IMR-90 (cell line): Measurements from ENCODE around the gene NKD1. TPM values are rescaled to one million over a fixed set of nuclear protein-coding genes. Genes with fewer than 3 reads are reported as not detected.

Experiments
- ATAC-seq: fragments of 200-7000 bp; cut with Tn5 transposase; 2 replicates; pipeline ENCODE4 v1.9.1; 2020; ENCODE audit warnings: low read depth, mild to moderate bottlenecking, moderate library complexity
- BruUV-seq: library from RNA; stranded (reverse); fragments of 400-500 nt; replicated peaks from 2 replicates; lab custom pipeline; 2021; lab: Mats Ljungman, UMichigan
- CTCF ChIA-PET: fragments of 300-600 bp; formaldehyde crosslinking; extraction: SDS; loops from one replicate; lab custom pipeline; 2021; ENCODE audit warnings: antibody characterized with exemption; lab: Yijun Ruan, JAX
- POLR2A ChIA-PET: fragments of 300-600 bp; sonication (Branson Sonifier 250); formaldehyde crosslinking; loops from one replicate; lab custom pipeline; 2022; ENCODE audit warnings: antibody characterized with exemption; ENCODE audit not compliant: unreplicated experiment; lab: Charles Lee
- DNase-seq: peaks from one replicate; pipeline ENCODE4 v3.0.0; 2013
- H2AFZ ChIP-seq: replicated peaks from 2 replicates; pipeline ENCODE3; 2013; ENCODE audit warnings: low read length, mild to moderate bottlenecking; ENCODE audit not compliant: poor library complexity
- H2AK5ac ChIP-seq: 2 replicates; pipeline ENCODE4 v1.6.1; 2013; ENCODE audit warnings: low read depth, low read length, inconsistent platforms
- H2AK9ac ChIP-seq: replicated peaks from 2 replicates; pipeline ENCODE3; 2013; ENCODE audit warnings: mild to moderate bottlenecking, low read depth, low read length, moderate library complexity; ENCODE audit not compliant: poor library complexity
- H2BK120ac ChIP-seq: 2 replicates; pipeline ENCODE4 v1.6.1; 2013; ENCODE audit warnings: low read depth, low read length, inconsistent platforms
- H2BK15ac ChIP-seq: 3 replicates; pipeline ENCODE4 v1.6.1; 2013; ENCODE audit warnings: low read depth, low read length, inconsistent platforms
- H2BK20ac ChIP-seq: 2 replicates; pipeline ENCODE4 v1.6.1; 2013; ENCODE audit warnings: low read depth, mild to moderate bottlenecking, inconsistent platforms, low read length, moderate library complexity
- H2BK5ac ChIP-seq: 2 replicates; pipeline ENCODE4 v1.6.1; 2013; ENCODE audit warnings: mild to moderate bottlenecking, low read depth, low read length, inconsistent platforms; ENCODE audit not compliant: poor library complexity, severe bottlenecking
- H3K14ac ChIP-seq: replicated peaks from 2 replicates; pipeline ENCODE4 v1.6.1; 2013; ENCODE audit warnings: low read depth, low read length, inconsistent platforms
- H3K18ac ChIP-seq: 2 replicates; pipeline ENCODE4 v1.6.1; 2013; ENCODE audit warnings: low read depth, low read length, control low read depth
- H3K23ac ChIP-seq: 2 replicates; pipeline ENCODE4 v1.6.1; 2013; ENCODE audit warnings: low read depth, low read length, inconsistent platforms
- H3K27ac ChIP-seq: 2 replicates; pipeline ENCODE4 v1.5.1; 2013; ENCODE audit warnings: mild to moderate bottlenecking, control low read depth, low read length; ENCODE audit not compliant: insufficient read depth
- H3K27me3 ChIP-seq: 2 replicates; pipeline ENCODE4 v1.6.1; 2013; ENCODE audit warnings: low read length; ENCODE audit not compliant: control insufficient read depth, insufficient read depth
- H3K36me3 ChIP-seq: 2 replicates; pipeline ENCODE4 v1.6.1; 2013; ENCODE audit warnings: low read length, mixed read lengths; ENCODE audit not compliant: control insufficient read depth, insufficient read depth
- H3K4ac ChIP-seq: 2 replicates; pipeline ENCODE4 v1.6.1; 2013; ENCODE audit warnings: low read depth, low read length, inconsistent platforms
- H3K4me1 ChIP-seq: 2 replicates; pipeline ENCODE4 v1.6.1; 2013; ENCODE audit warnings: low read length, mixed read lengths; ENCODE audit not compliant: control insufficient read depth, insufficient read depth
- H3K4me2 ChIP-seq: 2 replicates; pipeline ENCODE4 v1.6.1; 2013; ENCODE audit warnings: low read depth, mild to moderate bottlenecking, control low read depth, low read length, moderate library complexity
- H3K4me3 ChIP-seq: 2 replicates; pipeline ENCODE4 v1.5.1; 2013; ENCODE audit warnings: low read depth, mild to moderate bottlenecking, control low read depth, low read length, moderate library complexity; ENCODE audit not compliant: insufficient read depth
- H3K56ac ChIP-seq: 2 replicates; pipeline ENCODE4 v1.6.1; 2013; ENCODE audit warnings: low read length, inconsistent platforms; ENCODE audit not compliant: insufficient read depth; ENCODE audit errors: extremely low read depth
- H3K79me1 ChIP-seq, 2 experiments: 2 replicates each; pipeline ENCODE4 v1.6.1; 2013; ENCODE audit warnings: low read length in 2 of 2, inconsistent platforms in 1 of 2, low read depth in 1 of 2
- H3K9ac ChIP-seq: 2 replicates; pipeline ENCODE4 v1.6.1; 2013; ENCODE audit warnings: low read depth, low read length, control low read depth
- H3K9me1 ChIP-seq: 2 replicates; pipeline ENCODE4 v1.6.1; 2013; ENCODE audit warnings: low read length, inconsistent platforms; ENCODE audit not compliant: insufficient read depth
- H3K9me3 ChIP-seq: 2 replicates; pipeline ENCODE4 v1.6.1; 2013; ENCODE audit warnings: low read length; ENCODE audit not compliant: control insufficient read depth, insufficient read depth
- H4K20me1 ChIP-seq: 2 replicates; pipeline ENCODE4 v1.6.1; 2013; ENCODE audit warnings: low read length, inconsistent platforms; ENCODE audit not compliant: insufficient read depth
- H4K5ac ChIP-seq: 2 replicates; pipeline ENCODE4 v1.6.1; 2013; ENCODE audit warnings: mild to moderate bottlenecking, low read depth, low read length, control low read depth
- H4K8ac ChIP-seq, 2 experiments: 2 replicates each; pipeline ENCODE4 v1.6.1; 2013; ENCODE audit warnings: low read depth in 2 of 2, low read length in 2 of 2, control low read depth in 1 of 2, inconsistent platforms in 1 of 2
- H4K91ac ChIP-seq: 2 replicates; pipeline ENCODE4 v1.6.1; 2013; ENCODE audit warnings: low read depth, low read length, inconsistent platforms; ENCODE audit not compliant: insufficient read depth
- BHLHE40 ChIP-seq: fragments of 150-350 bp; IDR thresholded peaks from 2 replicates; pipeline ENCODE4 v1.6.1; 2016; ENCODE audit warnings: mild to moderate bottlenecking, low read depth, low read length
- CEBPB ChIP-seq: IDR thresholded peaks from 2 replicates; pipeline ENCODE4 v1.6.1; 2012; ENCODE audit warnings: low read depth, low read length, improper control_type of control experiment
- CHD1 ChIP-seq: IDR thresholded peaks from 2 replicates; pipeline ENCODE4 v1.6.1; 2012; ENCODE audit warnings: low read depth, low read length, improper control_type of control experiment
- CTCF ChIP-seq: conservative IDR thresholded peaks from 2 replicates; pipeline ENCODE4 v1.5.1; 2012; ENCODE audit warnings: mild to moderate bottlenecking, low read depth, low read length, improper control_type of control experiment
- ELK1 ChIP-seq: fragments of 150-350 bp; IDR thresholded peaks from 2 replicates; pipeline ENCODE4 v1.6.1; 2016; ENCODE audit warnings: low read depth, mild to moderate bottlenecking, low read length, moderate library complexity, borderline replicate concordance
- FOS ChIP-seq: fragments of 150-350 bp; IDR thresholded peaks from 2 replicates; pipeline ENCODE4 v1.6.1; 2016; ENCODE audit warnings: low read depth, low read length
- MAFK ChIP-seq: IDR thresholded peaks from 2 replicates; pipeline ENCODE4 v1.6.1; 2012; ENCODE audit warnings: low read depth, low read length, improper control_type of control experiment
- MAZ ChIP-seq: IDR thresholded peaks from 2 replicates; pipeline ENCODE4 v1.6.1; 2012; ENCODE audit warnings: low read depth, mild to moderate bottlenecking, low read length, improper control_type of control experiment, moderate library complexity, borderline replicate concordance
- MXI1 ChIP-seq: IDR thresholded peaks from 2 replicates; pipeline ENCODE4 v1.6.1; 2012; ENCODE audit warnings: low read depth, mild to moderate bottlenecking, low read length, moderate library complexity, borderline replicate concordance
- NFE2L2 ChIP-seq: fragments of 150-350 bp; IDR thresholded peaks from 2 replicates; pipeline ENCODE4 v1.6.1; 2016; ENCODE audit warnings: low read depth, mild to moderate bottlenecking, low read length
- POLR2A ChIP-seq: IDR thresholded peaks from 2 replicates; pipeline ENCODE4 v1.6.1; 2012; ENCODE audit warnings: mild to moderate bottlenecking, low read depth, low read length
- RAD21 ChIP-seq: IDR thresholded peaks from 2 replicates; pipeline ENCODE4 v1.6.1; 2012; ENCODE audit warnings: low read length, improper control_type of control experiment
- RCOR1 ChIP-seq: IDR thresholded peaks from 2 replicates; pipeline ENCODE4 v1.6.1; 2012; ENCODE audit warnings: mild to moderate bottlenecking, low read length, improper control_type of control experiment; ENCODE audit not compliant: insufficient replicate concordance
- RFX5 ChIP-seq: IDR thresholded peaks from 2 replicates; pipeline ENCODE4 v1.8.0; 2012; ENCODE audit warnings: low read depth, mild to moderate bottlenecking, low read length, moderate library complexity
- SMC3 ChIP-seq: fragments of 150-350 bp; IDR thresholded peaks from 2 replicates; pipeline ENCODE4 v1.6.1; 2016; ENCODE audit warnings: low read depth, mild to moderate bottlenecking, antibody characterized with exemption, low read length, moderate library complexity
- WGBS, 2 experiments: methylation state at CpG; one replicate each; pipeline versions ENCODE4 v1.1.5 to v1.1.7; 2013; ENCODE audit warnings: missing lambda C conversion rate in 2 of 2; ENCODE audit not compliant: insufficient read length in 1 of 2; ENCODE audit errors: extremely low coverage in 2 of 2; 5-methylcytosine and 5-hydroxymethylcytosine counted together
- dilution Hi-C: fragments of 300-500 bp; cut with HindIII; formaldehyde crosslinking; loops from one replicate; pipeline ENCODE4 v1.14.3; 2018; ENCODE audit warnings: low sequenced_read_pairs; ENCODE audit not compliant: unreplicated experiment
- in situ Hi-C: fragments of 300-500 bp; cut with MboI; formaldehyde crosslinking; loops from 3 replicates; pipeline ENCODE4 v1.14.3; 2019; ENCODE audit warnings: low sequenced_read_pairs, inconsistent platforms, mixed read lengths
- intact Hi-C: fragments of 100-400 bp; cut with micrococcal nuclease; formaldehyde crosslinking; loops from 2 replicates; pipeline ENCODE4 v1.10.0; 2022
- polyA plus RNA-seq, 3 experiments: library from polyadenylated mRNA; depleted of rRNA; stranded (reverse); fragments of >200 nt; gene quantifications; 2 replicates each; pipeline ENCODE4 v1.2.3, GENCODE V29; 2012; ENCODE audit warnings: low replicate concordance in 1 of 3
- total RNA-seq: library from RNA; depleted of rRNA; stranded (reverse); fragments of >200 nt; gene quantifications from 2 replicates; pipeline ENCODE4 v1.2.3, GENCODE V29; 2012
- TF ChIP-seq, protein P1 (sequence below): fragments of 150-350 bp; IDR thresholded peaks from 2 replicates; pipeline ENCODE4 v1.6.1; 2017; ENCODE audit warnings: mild to moderate bottlenecking, antibody characterized with exemption, low read length, low read depth

The NKD1 gene
- total and polyA plus RNA-seq, 2 of the 4 experiments (the other 2 are of a cell fraction) = not detected

GRCh38 chr16:50609049-50609448 is 60.9 kb downstream of the NKD1 start:
- Histone ChIP-seq H3K4me3 (no peak overlapping the region), H2BK5ac (no peak overlapping the region), H4K91ac (no peak overlapping the region), H3K14ac (no peak overlapping the region), H3K79me1 (no peaks in the 10 kb centered on the region), H2AK9ac (no peak overlapping the region), H2AFZ (no peak overlapping the region), H3K27me3 (peaks cover 20% of the 10 kb centered on the region; the same call in 1 of the 2 replicates), H3K9me1 (no peaks in the 10 kb centered on the region), H3K18ac (no peak overlapping the region), H2BK120ac (no peak overlapping the region), H3K9ac (no peak overlapping the region), H3K9me3 (no peaks in the 10 kb centered on the region), H4K20me1 (no peaks in the 10 kb centered on the region), H3K4me2 (no peak overlapping the region), H3K56ac (no peak overlapping the region), H2AK5ac (no peak overlapping the region), H3K36me3 (no peaks in the 10 kb centered on the region), H3K4ac (no peak overlapping the region), H2BK15ac (no peak overlapping the region), H4K8ac (no peak overlapping the region), H4K5ac (no peak overlapping the region), H3K27ac (no peak overlapping the region), H2BK20ac (no peak overlapping the region), H3K4me1 (no peaks in the 10 kb centered on the region), H3K23ac (no peak overlapping the region)
- intact Hi-C loops = no loop called here
- dilution Hi-C loops = no loop called here
- CTCF ChIA-PET = no interaction called here
- 100% methylated on average over 2 of the region's 7 CpGs; no CpG with 5 or more reads in 1 of the 2 experiments for WGBS, 2 experiments
- POLR2A ChIA-PET = no interaction called here
- DNase-seq = no peak
- BruUV-seq = no TSS peak
- TF ChIP-seq SMC3 (no peak), RFX5 (no peak), ELK1 (no peak), CTCF (no peak), MAZ (no peak), NFE2L2 (no peak), CHD1 (no peak), BHLHE40 (no peak), CEBPB (no peak), FOS (no peak), MXI1 (no peak), MAFK (no peak), RAD21 (no peak), RCOR1 (no peak), POLR2A (no peak)
- TF ChIP-seq, protein P1, sequence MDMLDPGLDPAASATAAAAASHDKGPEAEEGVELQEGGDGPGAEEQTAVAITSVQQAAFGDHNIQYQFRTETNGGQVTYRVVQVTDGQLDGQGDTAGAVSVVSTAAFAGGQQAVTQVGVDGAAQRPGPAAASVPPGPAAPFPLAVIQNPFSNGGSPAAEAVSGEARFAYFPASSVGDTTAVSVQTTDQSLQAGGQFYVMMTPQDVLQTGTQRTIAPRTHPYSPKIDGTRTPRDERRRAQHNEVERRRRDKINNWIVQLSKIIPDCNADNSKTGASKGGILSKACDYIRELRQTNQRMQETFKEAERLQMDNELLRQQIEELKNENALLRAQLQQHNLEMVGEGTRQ = no peak
- in situ Hi-C loops = no loop called here
- ATAC-seq = no peak
